OCI-LY1 (cell line): ENCODE data around the gene USP40.
A peak's percentile ranks its signal among the peaks of the same experiment; 100 is the strongest.

ENCODE experiments used
- CTCF ChIP-seq: fragments of 200-600 bp; sonication (generic), shearing (Covaris generic); IDR thresholded peaks from 2 replicates; pipeline ENCODE4 v1.5.1; 2017; ENCODE audit warnings: mild to moderate bottlenecking, antibody characterized with exemption, low read length, moderate library complexity, mixed read lengths
- EZH2 ChIP-seq: fragments of 200-600 bp; sonication (generic), shearing (Covaris generic); IDR thresholded peaks from 2 replicates; pipeline ENCODE4 v1.8.0; 2017; ENCODE audit warnings: borderline replicate concordance, mixed run types, mild to moderate bottlenecking, antibody characterized with exemption, low read length, moderate library complexity, mixed read lengths

GRCh38 chr2:233443511-233444183 is 122.9 kb downstream of the USP40 start:
- TF ChIP-seq CTCF (peak; percentile 93), EZH2 (no peak)
